Measurements from ENCODE around the gene TBC1D10A.
A peak's percentile ranks its signal among the peaks of the same experiment; 100 is the strongest.

Gene TBC1D10A

GRCh38 chr22:30320021-30320556, 6.7 kb downstream of the TBC1D10A start:
- DNase-seq (ENCODE audit: low read depth), result no peak

- DNase-seq (ENCODE audit: low read depth), result no peak
These were observed 7.8 kb downstream of the TBC1D10A start for GRCh38 chr22:30318799-30319419.

DNA sequence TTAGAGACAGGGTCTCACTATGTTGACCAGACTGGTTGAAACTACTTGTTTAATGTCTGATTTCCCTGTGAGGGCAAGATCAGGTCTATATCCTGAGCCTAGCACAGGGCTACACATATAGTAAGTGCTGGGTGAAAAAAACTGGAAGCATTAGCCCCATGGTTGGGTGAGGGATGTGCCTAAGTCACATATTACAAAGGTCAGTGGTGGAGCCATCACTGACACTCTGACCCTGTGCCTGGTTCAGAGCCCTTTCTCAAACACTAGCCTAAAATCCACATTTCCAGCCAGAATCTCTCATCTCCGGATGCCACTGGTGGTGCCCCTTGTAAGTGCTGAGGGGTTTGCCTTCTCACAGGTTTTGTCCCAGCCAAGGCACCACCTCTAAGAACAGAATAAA, 9.0 kb downstream of the TBC1D10A start:
- no peak for DNase-seq (ENCODE audit: low read depth)

GRCh38 chr22:30315962-30316576, 10.7 kb downstream of the TBC1D10A start:
- no peak for DNase-seq (ENCODE audit: low read depth)

DNA sequence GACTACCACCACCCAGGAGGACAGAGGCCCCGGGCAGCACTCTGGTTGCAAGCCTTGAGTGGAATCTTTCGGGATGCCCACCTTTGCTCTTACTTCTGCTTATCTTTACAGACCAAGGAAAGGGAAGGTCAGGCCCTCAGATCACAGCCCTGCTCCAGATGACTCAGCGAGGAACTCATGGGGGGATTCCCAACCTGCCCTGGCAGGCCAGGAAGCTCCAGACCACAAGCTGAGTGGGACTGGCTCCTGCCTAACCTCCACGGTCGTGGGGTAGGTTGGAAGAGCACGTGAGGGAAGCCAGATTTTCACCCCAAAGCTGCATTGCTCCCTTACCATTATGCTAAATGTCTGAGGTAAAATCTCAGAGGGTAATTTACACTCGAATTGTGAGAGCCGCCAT, 11.8 kb downstream of the TBC1D10A start:
- peak; percentile 34 for DNase-seq (ENCODE audit: low read depth)

- DNase-seq (ENCODE audit: low read depth), result no peak
These were observed 13.0 kb downstream of the TBC1D10A start for GRCh38 chr22:30313527-30314363.

DNA sequence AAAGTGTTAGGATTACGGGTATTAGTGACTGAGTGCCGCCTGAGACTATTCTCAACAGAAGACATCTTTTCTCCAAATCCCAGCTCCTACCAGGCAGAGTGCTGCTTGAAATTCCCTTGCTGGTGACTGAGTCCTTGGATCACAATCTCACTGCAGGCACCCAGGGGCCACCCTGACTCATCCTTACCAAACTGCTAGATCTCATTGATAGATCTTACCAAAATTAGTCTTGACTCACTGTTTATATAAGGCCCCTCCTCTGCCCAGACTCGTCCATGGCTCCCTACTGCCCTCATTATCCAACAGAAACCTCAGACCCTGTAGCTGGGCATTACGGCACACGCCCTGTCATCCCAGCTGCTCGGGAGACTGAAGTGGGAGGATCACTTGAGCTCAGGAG, 14.7 kb downstream of the TBC1D10A start:
- DNase-seq (ENCODE audit: low read depth), result peak; percentile 93

- peak; percentile 79 for DNase-seq (ENCODE audit: low read depth)
These were observed 15.6 kb downstream of the TBC1D10A start for GRCh38 chr22:30310881-30311771.

GRCh38 chr22:30309951-30310741, 16.6 kb downstream of the TBC1D10A start:
- peak; percentile 70 for DNase-seq (ENCODE audit: low read depth)

DNA sequence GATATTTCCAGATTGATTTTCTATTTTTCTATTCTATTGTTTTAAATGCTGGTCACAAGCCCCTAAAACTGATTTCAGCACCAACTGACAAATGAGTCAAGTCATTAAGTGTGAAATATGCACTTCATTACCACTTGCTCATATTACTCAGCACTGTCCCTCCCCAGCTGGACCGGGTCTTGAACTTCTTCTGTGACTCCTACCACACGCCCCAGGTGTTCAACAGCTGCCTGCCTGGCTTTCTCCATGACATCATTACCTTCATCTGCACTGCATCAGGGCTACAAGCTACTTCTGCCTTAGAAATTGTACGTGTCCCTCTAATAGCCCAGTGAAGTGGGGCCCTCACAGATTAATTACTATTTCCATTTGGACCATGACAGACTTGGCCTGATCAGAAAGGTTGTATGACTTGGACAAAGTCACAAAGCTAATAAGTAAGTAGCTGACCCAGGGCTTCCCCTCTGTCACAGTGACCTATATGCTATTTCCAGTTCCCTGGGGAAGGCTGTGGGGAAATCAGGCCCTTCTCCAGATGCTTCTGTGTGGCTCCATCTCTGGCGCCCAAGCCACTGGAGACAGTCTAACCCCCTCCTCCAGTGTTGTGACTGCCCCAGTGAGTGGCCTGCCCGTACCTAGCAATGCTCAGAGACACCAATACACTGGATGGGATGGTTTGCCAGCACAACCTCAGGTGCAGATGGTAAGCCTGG, 18.1 kb downstream of the TBC1D10A start:
- DNase-seq (ENCODE audit: low read depth), result no peak

GRCh38 chr22:30308093-30308492, 18.6 kb downstream of the TBC1D10A start:
- DNase-seq (ENCODE audit: low read depth), result no peak

DNA sequence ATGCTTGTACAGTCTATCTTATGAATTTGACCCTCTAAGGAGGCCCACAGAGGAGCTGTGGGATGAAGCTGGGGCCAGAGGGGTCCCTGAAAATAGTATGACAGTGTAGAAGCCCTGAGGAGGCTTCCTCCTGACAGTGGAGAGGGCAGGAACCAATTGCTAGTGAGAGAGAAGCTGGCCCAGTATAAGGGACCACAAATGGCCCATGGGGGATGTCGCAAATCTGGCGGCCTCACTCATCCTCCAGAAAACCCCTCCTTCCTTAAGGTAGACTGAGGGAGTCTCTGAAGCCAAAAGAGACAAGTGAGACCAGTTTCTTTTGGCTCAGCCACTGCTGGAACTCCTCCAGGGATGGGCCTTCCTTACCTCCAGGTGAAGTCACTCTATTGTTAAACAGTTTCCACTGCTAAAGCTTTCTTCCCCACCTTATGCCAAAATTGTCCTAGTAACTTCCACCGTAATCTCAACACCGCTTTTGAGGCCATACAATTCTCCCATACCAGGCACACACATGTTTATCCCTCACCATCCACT, 19.6 kb downstream of the TBC1D10A start:
- DNase-seq (ENCODE audit: low read depth), result no peak

DNA sequence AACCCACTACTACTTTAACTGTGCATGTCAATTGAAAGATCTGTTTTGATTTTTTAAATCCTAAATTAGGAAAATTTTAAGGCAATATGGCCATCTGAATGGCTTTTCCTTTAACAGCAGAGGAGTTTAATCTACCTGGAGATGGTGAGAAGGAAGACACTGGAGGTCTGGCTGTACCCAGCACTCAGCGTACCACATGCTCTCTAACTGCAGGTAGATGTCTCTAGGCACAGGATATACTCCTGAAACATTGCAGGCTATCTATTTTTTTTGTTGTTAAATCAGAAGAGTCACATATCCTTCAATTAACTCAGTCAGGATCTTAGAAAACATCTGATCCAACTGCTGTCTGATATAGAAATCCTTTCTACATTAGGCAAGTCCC, 20.1 kb downstream of the TBC1D10A start:
- no peak for DNase-seq (ENCODE audit: low read depth)

GRCh38 chr22:30305906-30306626, 20.7 kb downstream of the TBC1D10A start:
- no peak for DNase-seq (ENCODE audit: low read depth)

DNA sequence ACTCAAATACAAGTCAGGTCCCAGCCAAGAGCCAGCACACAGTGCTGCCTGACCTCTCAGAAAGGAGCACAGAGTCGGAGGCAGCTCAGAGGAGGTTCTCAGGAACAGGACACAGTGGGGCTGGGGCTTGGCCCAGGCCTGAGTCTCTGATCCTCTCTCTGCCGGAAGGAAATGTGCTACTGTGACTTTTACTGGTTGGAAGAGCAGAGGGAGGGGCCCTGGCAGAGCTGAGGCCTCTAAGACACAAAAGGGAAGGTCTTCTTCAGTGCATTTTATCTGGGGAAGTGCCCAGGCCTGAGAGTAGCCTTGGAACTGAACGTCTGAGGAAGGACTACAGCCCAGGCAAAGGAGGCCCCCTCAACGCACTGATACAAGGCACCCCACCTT, 21.2 kb downstream of the TBC1D10A start:
- peak; percentile 50 for DNase-seq (ENCODE audit: low read depth)

- DNase-seq (ENCODE audit: low read depth), result peak; percentile 46
These were observed 22.1 kb downstream of the TBC1D10A start for GRCh38 chr22:30304495-30305244.

DNA sequence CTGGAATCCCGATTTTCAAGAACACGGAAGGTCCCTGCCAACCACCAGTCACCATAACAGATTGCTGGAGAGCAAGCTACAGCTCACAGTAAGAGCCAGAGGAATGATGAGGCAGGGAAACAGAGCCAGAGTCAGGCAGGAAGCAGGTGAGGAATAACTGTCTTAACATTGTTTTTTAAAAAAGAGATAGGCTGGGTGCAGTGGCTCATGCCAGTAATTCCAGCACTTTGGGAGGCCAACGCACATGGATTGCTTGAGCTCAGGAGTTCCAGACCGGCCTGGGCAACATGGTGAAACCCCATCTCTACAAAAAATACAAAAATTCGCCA, 24.0 kb downstream of the TBC1D10A start:
- no peak for DNase-seq (ENCODE audit: low read depth)

DNA sequence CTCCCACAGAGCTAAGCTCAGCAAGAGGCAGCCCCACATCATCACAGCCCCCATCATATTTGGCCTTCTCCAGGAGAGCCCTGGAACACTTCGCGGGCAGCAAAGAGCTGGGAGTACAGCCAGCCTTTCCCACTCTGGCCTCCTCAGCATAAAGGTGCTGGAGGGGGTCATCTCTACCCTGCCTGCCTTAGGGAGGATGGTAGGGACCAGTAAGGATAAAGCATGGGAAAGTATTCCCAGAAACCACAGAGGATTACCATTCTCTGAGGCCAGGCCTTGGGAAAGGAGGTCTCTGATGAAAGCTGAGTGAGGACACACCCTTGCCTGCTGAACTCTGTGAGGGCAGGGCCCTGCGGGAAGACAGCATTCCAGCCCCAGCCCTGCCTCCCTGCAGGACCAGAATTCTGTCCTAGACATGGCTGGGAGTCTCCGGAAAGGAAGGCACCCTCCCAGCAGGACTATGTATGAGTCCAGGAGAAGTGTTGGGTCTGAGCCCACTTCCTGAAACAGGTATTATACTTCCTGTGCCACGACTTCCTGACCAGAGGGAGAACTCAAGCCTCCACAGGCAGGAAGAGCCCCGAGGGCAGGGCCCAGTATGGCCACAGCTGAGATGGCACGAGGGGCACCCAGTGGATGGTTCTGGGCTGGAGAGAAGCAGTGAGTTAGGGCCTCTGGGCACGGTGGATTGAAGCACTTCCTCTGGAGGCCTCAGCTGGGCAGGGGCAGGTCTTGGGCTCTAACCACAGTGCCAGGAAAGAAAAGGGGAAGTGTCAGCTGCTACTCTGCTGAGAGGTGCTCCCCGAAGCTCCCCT, 24.5 kb downstream of the TBC1D10A start:
- DNase-seq (ENCODE audit: low read depth), result peak; percentile 91

Measured in EH (cell line).